Uterus (tissue), 2 donors: ENCODE measurements around the gene LPP.

Experiments
- POLR2A ChIP-seq, 2 donors: fragments of 450-650 bp; IDR thresholded peaks; one replicate each; pipeline ENCODE4 v1.6.1; 2016; ENCODE audit warnings: antibody characterized with exemption in 2 of 2, mild to moderate bottlenecking in 1 of 2, moderate library complexity in 1 of 2
- TF ChIP-seq, protein P1 (sequence below), 4 experiments: fragments of 200-600 bp in 2 of 4; fragments of 450-650 bp in 2 of 4; sonication (generic) in 2 of 4; IDR thresholded peaks; one replicate each; pipeline ENCODE4 v1.5.1; 2016 to 2019; ENCODE audit warnings: antibody characterized with exemption in 4 of 4, mild to moderate bottlenecking in 2 of 4, moderate library complexity in 1 of 4

DNA sequence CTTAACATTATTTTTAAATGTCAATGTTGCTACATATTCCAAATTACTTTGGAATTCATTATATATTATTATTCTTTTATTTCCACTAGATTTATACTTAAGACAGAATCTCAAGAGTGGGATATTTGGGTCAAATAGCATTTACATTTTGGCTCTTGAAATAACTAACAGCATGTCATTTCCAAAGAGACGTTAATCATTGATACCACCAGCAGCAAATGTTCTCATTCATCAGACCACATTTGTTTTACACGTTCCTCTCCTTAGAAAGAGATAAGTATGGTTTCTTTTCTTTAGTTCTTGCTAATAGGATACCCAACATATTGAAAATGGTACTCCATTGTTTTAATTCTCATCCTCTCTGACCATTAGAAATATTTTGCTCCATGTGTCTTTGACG lies 229.8 kb downstream of the LPP start:
- no peak for TF ChIP-seq POLR2A (IDR thresholded peaks at IDR 0.05)
- TF ChIP-seq, protein P1, sequence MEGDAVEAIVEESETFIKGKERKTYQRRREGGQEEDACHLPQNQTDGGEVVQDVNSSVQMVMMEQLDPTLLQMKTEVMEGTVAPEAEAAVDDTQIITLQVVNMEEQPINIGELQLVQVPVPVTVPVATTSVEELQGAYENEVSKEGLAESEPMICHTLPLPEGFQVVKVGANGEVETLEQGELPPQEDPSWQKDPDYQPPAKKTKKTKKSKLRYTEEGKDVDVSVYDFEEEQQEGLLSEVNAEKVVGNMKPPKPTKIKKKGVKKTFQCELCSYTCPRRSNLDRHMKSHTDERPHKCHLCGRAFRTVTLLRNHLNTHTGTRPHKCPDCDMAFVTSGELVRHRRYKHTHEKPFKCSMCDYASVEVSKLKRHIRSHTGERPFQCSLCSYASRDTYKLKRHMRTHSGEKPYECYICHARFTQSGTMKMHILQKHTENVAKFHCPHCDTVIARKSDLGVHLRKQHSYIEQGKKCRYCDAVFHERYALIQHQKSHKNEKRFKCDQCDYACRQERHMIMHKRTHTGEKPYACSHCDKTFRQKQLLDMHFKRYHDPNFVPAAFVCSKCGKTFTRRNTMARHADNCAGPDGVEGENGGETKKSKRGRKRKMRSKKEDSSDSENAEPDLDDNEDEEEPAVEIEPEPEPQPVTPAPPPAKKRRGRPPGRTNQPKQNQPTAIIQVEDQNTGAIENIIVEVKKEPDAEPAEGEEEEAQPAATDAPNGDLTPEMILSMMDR (IDR thresholded peaks at IDR 0.05), result no peak
